ENCODE results near the gene RPL18. TPM values are rescaled to one million over a fixed set of nuclear protein-coding genes. Genes with fewer than 3 reads are reported as not detected.

Gene RPL18
- total and polyA plus RNA-seq, 9 of the 15 experiments (the other 6 are each of a cell fraction or from before 2014, with no cell fraction given), result 312 to 2,635 (median 1,653) TPM

GRCh38 chr19:48637449-48637947 is 18.5 kb upstream of the RPL18 start (continued):
- TF ChIP-seq E2F6 (IDR thresholded peaks at IDR 0.05; ENCODE audit: borderline replicate concordance in 1 of 2, extremely low read depth in 1 of 2, insufficient read depth in 1 of 2, insufficient read length in 1 of 2, low read depth in 1 of 2, low read length in 1 of 2, poor library complexity in 1 of 2, severe bottlenecking in 1 of 2) (peak; percentile 98 to 99), NRF1 (conservative IDR thresholded peaks at IDR 0.05 in 1 of 2, IDR thresholded peaks at IDR 0.05 in 1 of 2) (peak; percentile 82 to 86), EP400 (IDR thresholded peaks at IDR 0.05) (peak; percentile 89), ELF4 (CRISPR knock-in tag; IDR thresholded peaks at IDR 0.05) (no peak), SMAD1 (IDR thresholded peaks at IDR 0.05; ENCODE audit: low read depth, low read length, partially characterized antibody) (peak; percentile 46), STAT6 (CRISPR knock-in tag; IDR thresholded peaks at IDR 0.05) (0 out of 2 replicates have a peak, but pooled peaks have one; percentile 62), CC2D1A (IDR thresholded peaks at IDR 0.05) (no peak), NCOA1 (IDR thresholded peaks at IDR 0.05; ENCODE audit: low read depth) (no peak; the same call in 1 of the 2 replicates), ZNF263 (CRISPR knock-in tag; IDR thresholded peaks at IDR 0.05; ENCODE audit: borderline replicate concordance) (peak; percentile 75; the same call in 1 of the 2 replicates), CBFA2T2 (conservative IDR thresholded peaks at IDR 0.05) (0 out of 2 replicates have a peak, but pooled peaks have one; percentile 17), NCOA6 (IDR thresholded peaks at IDR 0.05) (no peak), ZNF584 (CRISPR knock-in tag; IDR thresholded peaks at IDR 0.05; ENCODE audit: low read depth) (no peak), KAT8 (IDR thresholded peaks at IDR 0.05; ENCODE audit: low read depth) (no peak), FOXK1 (CRISPR knock-in tag; IDR thresholded peaks at IDR 0.05; ENCODE audit: borderline replicate concordance) (no peak), RAD21 (CRISPR knock-in tag; conservative IDR thresholded peaks at IDR 0.05 in 1 of 2, IDR thresholded peaks at IDR 0.05 in 1 of 2) (no peak), STAT5B (CRISPR knock-in tag; IDR thresholded peaks at IDR 0.05) (no peak), AFF1 (IDR thresholded peaks at IDR 0.05; ENCODE audit: low read depth in 1 of 2, partially characterized antibody in 2 of 2) (peak in 1 of 2 experiments; percentile 54)
- TF ChIP-seq, protein P1, sequence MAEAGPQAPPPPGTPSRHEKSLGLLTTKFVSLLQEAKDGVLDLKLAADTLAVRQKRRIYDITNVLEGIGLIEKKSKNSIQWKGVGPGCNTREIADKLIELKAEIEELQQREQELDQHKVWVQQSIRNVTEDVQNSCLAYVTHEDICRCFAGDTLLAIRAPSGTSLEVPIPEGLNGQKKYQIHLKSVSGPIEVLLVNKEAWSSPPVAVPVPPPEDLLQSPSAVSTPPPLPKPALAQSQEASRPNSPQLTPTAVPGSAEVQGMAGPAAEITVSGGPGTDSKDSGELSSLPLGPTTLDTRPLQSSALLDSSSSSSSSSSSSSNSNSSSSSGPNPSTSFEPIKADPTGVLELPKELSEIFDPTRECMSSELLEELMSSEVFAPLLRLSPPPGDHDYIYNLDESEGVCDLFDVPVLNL (CRISPR knock-in tag; IDR thresholded peaks at IDR 0.05; ENCODE audit: low read depth), result peak; percentile 87; the same call in 1 of the 2 replicates

Measured in K562 (cell line).